Heart right ventricle (tissue), 16 donors: ENCODE measurements around the gene IPO4. TPM values are rescaled to one million over a fixed set of nuclear protein-coding genes. Genes with fewer than 3 reads are reported as not detected.
A peak's percentile ranks its signal among the peaks of the same experiment; 100 is the strongest.
"Not testable (repeated sequence)": the region's sequence is repeated elsewhere in the genome, so short reads cannot be mapped to it uniquely, and the experiment has no call there.

Source experiments
- ATAC-seq, 8 donors: fragments of 200-7000 bp; cut with Tn5 transposase; one replicate each; pipeline ENCODE4 v1.9.1; 2020; ENCODE audit warnings: mild to moderate bottlenecking in 8 of 8, moderate library complexity in 8 of 8, moderate number of reproducible peaks in 1 of 8
- DNase-seq, 2 donors: peaks; one replicate each; pipeline ENCODE4 v3.0.0-alpha.2; 2020
- H3K27ac ChIP-seq, 10 donors: fragments of 200-600 bp; sonication (generic) in 2 of 10; one replicate each; pipeline versions ENCODE4 v1.5.0 to v1.8.0; 2020 to 2022; ENCODE audit warnings: mild to moderate bottlenecking in 3 of 10
- H3K27me3 ChIP-seq, 7 donors: fragments of 200-600 bp; one replicate each; pipeline ENCODE4 v1.8.0; 2021 to 2022; ENCODE audit warnings: mild to moderate bottlenecking in 2 of 7
- H3K36me3 ChIP-seq, 9 donors: fragments of 200-600 bp; sonication (generic) in 1 of 9; one replicate each; pipeline versions ENCODE4 v1.5.0 to v1.8.0; 2020 to 2022; ENCODE audit warnings: mild to moderate bottlenecking in 2 of 9
- H3K4me1 ChIP-seq, 9 donors: fragments of 200-600 bp; sonication (generic) in 1 of 9; one replicate each; pipeline versions ENCODE4 v1.5.0 to v1.8.0; 2020 to 2022; ENCODE audit warnings: mild to moderate bottlenecking in 4 of 9
- H3K4me3 ChIP-seq, 10 donors: fragments of 200-600 bp; sonication (generic) in 2 of 10; one replicate each; pipeline versions ENCODE4 v1.5.0 to v1.8.0; 2020 to 2022; ENCODE audit warnings: mild to moderate bottlenecking in 7 of 10, moderate library complexity in 2 of 10
- H3K9me3 ChIP-seq, 11 donors: fragments of 200-600 bp in 10 of 11; sonication (generic) in 2 of 11; one replicate each; pipeline versions ENCODE4 v1.5.0 to v1.8.0; 2013 to 2022; ENCODE audit warnings: mild to moderate bottlenecking in 2 of 11, control low read depth in 1 of 11, moderate library complexity in 1 of 11
- WGBS, 2 donors: extraction: QIAGEN DNeasy Blood & Tissue Kit; methylation state at CpG; one replicate each; pipeline ENCODE4 v1.1.7; 2013; ENCODE audit warnings: inconsistent platforms in 1 of 2; 5-methylcytosine and 5-hydroxymethylcytosine counted together
- intact Hi-C, 10 donors: fragments of 100-400 bp; cut with DNase I; formaldehyde crosslinking; loops; one replicate each; pipeline versions ENCODE4 v1.11.1 to v1.14.2; 2022
- polyA plus RNA-seq, 2 donors: library from polyadenylated mRNA; stranded (reverse); fragments of 200-250 nt; gene quantifications; one replicate each; pipeline ENCODE4 v1.2.3, GENCODE V29; 2013
- total RNA-seq, 10 donors: library from RNA; stranded (reverse); fragmentation: NEBNext Ultra II Directional in 3 of 10; extraction: Animal tissue kit (Norgen Biotek cat#: 25700) in 3 of 10; gene quantifications; one replicate each; pipeline versions ENCODE4 v1.2.1 to v1.2.4, GENCODE V29; 2021 to 2023
- TF ChIP-seq, protein P1 (sequence below), 9 donors: fragments of 200-600 bp; sonication (generic) in 2 of 9; IDR thresholded peaks; one replicate each; pipeline versions ENCODE4 v1.5.0 to v1.8.0; 2021 to 2022; ENCODE audit warnings: antibody characterized with exemption in 9 of 9, mild to moderate bottlenecking in 5 of 9, moderate library complexity in 1 of 9
- donor health status: Arrhythmogenic right ventricular cardiomyopathy.
- donor health status: ischemic (EF 13 %, LVEDD 7.1; RV severe dilation, severe dysfunction).
- donor health status: healthy with polysubstance abuse.
- donor health status: DM: no; HTN: yes; CAD: no.
- donor health status: DM: no; HTN: no; CAD: no.
- donor health status: ischemic (EF 25% LVEDD 6.9; RV normal size, moderate dysfunction).
- donor health status: ischemic (EF 25% LVEDD 5.7; RV mildly dilated, moderate dysfunction).
- donor health status: healthy.
- donor health status: DM: yes; HTN: yes; CAD: no.
- donor health status: Ischemic cardiomyopathy.
- donor health status: ischemic (EF 35%, LVEDD 5.7; RV mildly dilated, moderate dysfunction).
- donor health status: nonischemic (EF 11% LVEDD 7.7; RV severe dilation, severe dysfunction).
- donor health status: DM: yes; HTN: yes; CAD: no.
- donor health status: PGD.
- donor health status: ischemic (EF 29% LVEDD 5.4; RV normal size, mild dysfunction).
- donor health status: nonischemic (EF 23%, LVEDD 6.1; RV moderate dilation, normal function).

The IPO4 gene
- total and polyA plus RNA-seq, 12 donors, result 4.4 to 23.8 (median 12.6) TPM

- Histone ChIP-seq H3K9me3 (no peaks in the 10 kb centered on the region), H3K4me1 (peaks cover 18 to 43% (median 34%) of the 10 kb centered on the region in 9 donors), H3K4me3 (peak overlapping the region; percentile 65 to 97 (median 91)), H3K27me3 (no peaks in the 10 kb centered on the region), H3K36me3 (peaks cover 0 to 42% (median 9%) of the 10 kb centered on the region in 9 donors), H3K27ac (peak overlapping the region; percentile 74 to 97 (median 90))
- ATAC-seq (peak in 5 of 8 donors; percentile 1 to 25 (median 3)), DNase-seq (no peak)
- whole genome bisulfite sequencing, 2 donors, result 10 to 12% methylated on average over 23 of the region's 23 CpGs
- intact Hi-C loops, result loop anchor here in 2 of 10 donors (2.0 to 10.0 kb wide), 2 partner anchors 43 to 203 kb away; partner anchors contain the start of gene IPO4 (in 1 of the 2)
- TF ChIP-seq, protein P1, sequence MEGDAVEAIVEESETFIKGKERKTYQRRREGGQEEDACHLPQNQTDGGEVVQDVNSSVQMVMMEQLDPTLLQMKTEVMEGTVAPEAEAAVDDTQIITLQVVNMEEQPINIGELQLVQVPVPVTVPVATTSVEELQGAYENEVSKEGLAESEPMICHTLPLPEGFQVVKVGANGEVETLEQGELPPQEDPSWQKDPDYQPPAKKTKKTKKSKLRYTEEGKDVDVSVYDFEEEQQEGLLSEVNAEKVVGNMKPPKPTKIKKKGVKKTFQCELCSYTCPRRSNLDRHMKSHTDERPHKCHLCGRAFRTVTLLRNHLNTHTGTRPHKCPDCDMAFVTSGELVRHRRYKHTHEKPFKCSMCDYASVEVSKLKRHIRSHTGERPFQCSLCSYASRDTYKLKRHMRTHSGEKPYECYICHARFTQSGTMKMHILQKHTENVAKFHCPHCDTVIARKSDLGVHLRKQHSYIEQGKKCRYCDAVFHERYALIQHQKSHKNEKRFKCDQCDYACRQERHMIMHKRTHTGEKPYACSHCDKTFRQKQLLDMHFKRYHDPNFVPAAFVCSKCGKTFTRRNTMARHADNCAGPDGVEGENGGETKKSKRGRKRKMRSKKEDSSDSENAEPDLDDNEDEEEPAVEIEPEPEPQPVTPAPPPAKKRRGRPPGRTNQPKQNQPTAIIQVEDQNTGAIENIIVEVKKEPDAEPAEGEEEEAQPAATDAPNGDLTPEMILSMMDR (IDR thresholded peaks at IDR 0.05), result no peak
These were observed 42.9 kb upstream of the IPO4 start for GRCh38 chr14:24231263-24232120.

DNA sequence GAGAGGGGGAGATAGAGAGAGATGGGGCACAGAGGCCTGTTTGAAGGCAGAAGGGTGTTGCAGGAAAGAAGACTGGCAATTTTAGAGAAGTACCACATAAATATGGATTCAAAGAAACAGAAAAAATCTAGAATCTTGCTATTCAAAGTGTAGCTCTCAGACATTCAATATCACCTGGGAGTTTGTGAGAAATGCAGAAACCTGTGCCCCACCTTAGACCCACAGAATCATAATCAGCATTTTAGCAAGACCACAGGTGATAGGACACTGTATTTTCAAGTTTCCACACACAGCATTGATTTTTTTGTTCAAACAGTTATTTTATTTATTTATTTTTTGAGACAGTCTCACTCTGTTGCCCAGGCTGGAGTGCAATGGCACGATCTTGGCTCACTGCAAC is 40.3 kb upstream of the IPO4 start:
- H3K9me3 ChIP-seq, result no peaks in the 10 kb centered on the region
- WGBS, 2 donors, result 0 to 35% methylated on average over 1 of the region's 1 CpG
- H3K4me3 ChIP-seq, result no peak overlapping the region
- no peak overlapping the region for H3K27ac ChIP-seq
- H3K4me1 ChIP-seq, result peaks cover 16 to 39% (median 26%) of the 10 kb centered on the region in 9 donors
- DNase-seq (no peak), ATAC-seq (no peak)
- peaks cover 0 to 22% (median 0%) of the 10 kb centered on the region in 9 donors for H3K36me3 ChIP-seq
- no peaks in the 10 kb centered on the region for H3K27me3 ChIP-seq
- intact Hi-C loops, result loop anchor here in 1 of 10 donors (5.0 kb wide), 1 partner anchor 208 kb away; no protein-coding TSS in a partner anchor
- TF ChIP-seq, protein P1 (IDR thresholded peaks at IDR 0.05), result no peak

GRCh38 chr14:24226473-24226872 is 37.9 kb upstream of the IPO4 start:
- DNase-seq (no peak), ATAC-seq (no peak)
- Histone ChIP-seq H3K4me1 (peaks cover 6 to 27% (median 15%) of the 10 kb centered on the region in 9 donors), H3K4me3 (no peak overlapping the region), H3K27me3 (no peaks in the 10 kb centered on the region), H3K36me3 (peaks cover 0 to 22% (median 0%) of the 10 kb centered on the region in 9 donors), H3K9me3 (no peaks in the 10 kb centered on the region), H3K27ac (no peak overlapping the region)
- TF ChIP-seq, protein P1 (IDR thresholded peaks at IDR 0.05), result no peak
- 71 to 79% methylated on average over 1 of the region's 1 CpG for WGBS, 2 donors
- intact Hi-C loops, result loop anchor here in 1 of 10 donors (5.0 kb wide), 1 partner anchor 211 kb away; no protein-coding TSS in a partner anchor

DNA sequence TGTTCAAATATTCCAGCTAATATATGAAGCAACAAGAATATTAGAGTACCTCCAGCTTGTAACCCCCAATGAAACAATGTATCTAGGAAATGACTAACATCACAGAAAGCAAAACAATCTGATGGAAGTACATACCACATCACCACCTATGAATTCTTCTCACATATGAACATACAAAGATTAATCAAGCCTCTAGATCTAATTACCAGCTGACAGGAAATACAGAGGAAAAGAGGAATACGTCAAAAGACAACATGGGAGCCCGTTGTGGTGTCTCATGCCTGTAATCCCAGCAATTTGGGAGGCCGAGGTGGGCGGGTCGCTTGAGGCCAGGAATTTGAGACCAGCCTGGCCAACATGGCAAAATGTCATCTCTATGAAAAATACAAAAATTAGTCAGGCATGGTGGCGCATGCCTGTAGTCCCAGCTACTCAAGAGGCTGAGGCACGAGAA is 36.0 kb upstream of the IPO4 start:
- Histone ChIP-seq H3K36me3 (peaks cover 0 to 26% (median 0%) of the 10 kb centered on the region in 9 donors), H3K27me3 (no peaks in the 10 kb centered on the region), H3K4me3 (no peak overlapping the region), H3K4me1 (peaks cover 0 to 18% (median 4%) of the 10 kb centered on the region in 9 donors), H3K27ac (peak overlapping the region in 6 of 10 donors; percentile 17 to 67 (median 44)), H3K9me3 (no peaks in the 10 kb centered on the region)
- TF ChIP-seq, protein P1 (IDR thresholded peaks at IDR 0.05), result no peak
- ATAC-seq (peak in 4 of 8 donors; percentile 23 to 77 (median 71)), DNase-seq (no peak)
- WGBS, 2 donors, result 72 to 82% methylated on average over 7 of the region's 7 CpGs
- intact Hi-C loops, result loop anchor here in 1 of 10 donors (5.0 kb wide), 1 partner anchor 213 kb away; no protein-coding TSS in a partner anchor

DNA sequence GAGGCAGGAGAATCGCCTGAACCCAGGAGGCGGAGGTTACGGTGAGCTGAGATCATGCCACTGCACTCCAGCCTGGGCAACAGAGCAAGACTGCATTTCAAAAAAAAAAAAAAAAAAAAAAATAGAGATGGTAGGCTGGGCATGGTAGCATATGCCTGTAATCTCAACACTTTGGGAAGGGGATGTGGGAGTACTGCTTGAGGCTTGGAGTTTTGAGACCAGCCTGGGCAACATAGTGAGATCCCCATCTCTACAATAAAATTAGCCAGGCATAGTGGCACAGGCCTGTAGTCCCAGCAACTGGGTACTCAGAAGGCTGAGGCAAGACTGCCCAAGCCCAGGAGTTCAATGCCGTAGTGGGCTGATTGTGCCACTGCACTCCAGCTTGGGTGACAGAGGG is 34.4 kb upstream of the IPO4 start:
- H3K27ac ChIP-seq, H3K9me3 ChIP-seq, H3K27me3 ChIP-seq, H3K4me3 ChIP-seq, ATAC-seq, DNase-seq, intact Hi-C loops: not testable (repeated sequence)
- peaks cover 0 to 29% (median 3%) of the 10 kb centered on the region in 9 donors for H3K36me3 ChIP-seq
- 97 to 98% methylated on average over 4 of the region's 4 CpGs for WGBS, 2 donors
- H3K4me1 ChIP-seq, result peaks cover 0 to 18% (median 4%) of the 10 kb centered on the region in 9 donors
